Nucleus accumbens (tissue), 56 donors: ENCODE results near the gene CYP4F8.
"Not testable (repeated sequence)": the region's sequence is repeated elsewhere in the genome, so short reads cannot be mapped to it uniquely, and the experiment has no call there.

Experiments used
- DNase-seq, 56 donors: peaks; one replicate each; lab custom pipeline; 2025; lab: John Stamatoyannopoulos, UW

The CYP4F8 gene

DNA sequence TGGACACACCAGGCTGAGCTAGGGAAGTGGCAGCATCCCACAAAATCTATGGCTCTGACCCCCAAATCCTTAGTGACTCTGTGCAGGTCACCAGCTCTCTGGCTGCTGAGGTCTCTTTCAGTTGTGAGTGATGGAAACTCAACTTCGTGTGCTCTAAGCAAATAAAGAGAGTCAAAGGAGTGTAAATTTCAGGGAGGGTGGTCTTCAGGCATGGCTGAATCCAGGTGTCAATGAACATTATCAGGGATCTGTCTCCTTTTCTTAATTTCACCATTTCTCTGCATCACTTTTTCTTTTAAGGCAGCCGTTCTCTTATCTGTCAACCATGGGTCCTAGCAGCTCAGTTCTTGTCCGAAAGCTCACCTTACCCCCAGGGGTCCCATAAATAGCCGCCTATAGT lies 64.1 kb downstream of the CYP4F8 start:
- no peak for DNase-seq

DNA sequence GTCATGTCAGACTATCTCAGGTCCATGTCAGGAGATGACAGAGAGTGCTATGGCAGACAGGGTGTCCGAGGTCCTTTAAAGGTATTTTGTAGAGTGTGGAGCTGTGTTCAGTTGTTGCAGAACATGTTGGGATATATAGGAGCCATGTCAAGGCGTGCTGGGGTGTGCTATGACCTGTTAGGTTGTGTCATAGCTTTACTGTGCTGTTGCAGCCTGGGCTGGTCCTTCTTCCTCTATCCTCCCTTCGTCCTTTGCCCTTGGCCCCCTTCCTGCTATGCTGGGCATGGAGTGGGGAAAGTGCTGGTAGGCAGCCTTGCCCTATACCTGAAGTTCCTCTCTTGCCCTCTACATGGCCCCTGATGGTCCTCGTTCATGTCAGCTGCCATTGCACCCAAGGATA lies 64.8 kb downstream of the CYP4F8 start:
- not testable (repeated sequence) for DNase-seq
